LNCaP clone FGC (cell line): Measurements from ENCODE around the gene CTTN.

Experiments
- DNase-seq: peaks from one replicate; pipeline ENCODE4 v3.0.0-alpha.2; 2011; ENCODE audit warnings: low read depth
- H3K4me3 ChIP-seq: 2 replicates; pipeline ENCODE4 v1.5.1; 2011; ENCODE audit warnings: mild to moderate bottlenecking, low read depth, low read length, control low read depth
- CTCF ChIP-seq: IDR thresholded peaks from 2 replicates; pipeline ENCODE4 v1.5.1; 2012; ENCODE audit warnings: mild to moderate bottlenecking; ENCODE audit not compliant: control insufficient read depth, insufficient read depth; ENCODE audit errors: extremely low read depth

Gene CTTN

DNA sequence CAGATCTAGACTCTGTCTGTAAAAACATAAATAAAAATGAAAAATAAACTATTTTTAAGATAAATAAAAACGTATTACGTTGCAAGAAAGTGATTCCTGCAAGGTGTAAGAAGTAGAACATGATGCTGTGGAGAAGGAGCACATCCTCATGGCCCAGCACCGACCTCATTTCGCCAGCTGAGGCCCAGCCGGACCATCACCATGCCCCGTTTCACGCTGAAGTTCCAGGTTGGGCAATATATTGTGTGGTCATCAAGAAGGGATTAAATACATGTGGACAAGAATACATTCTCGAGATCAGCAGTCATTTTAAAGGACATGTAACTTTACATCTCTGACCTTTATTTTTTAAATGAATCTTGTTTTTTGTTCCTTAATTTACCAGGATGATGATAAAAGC is 20.7 kb upstream of the CTTN start:
- no peak for TF ChIP-seq CTCF
- DNase-seq, result no peak
- H3K4me3 ChIP-seq, result no peak overlapping the region

DNA sequence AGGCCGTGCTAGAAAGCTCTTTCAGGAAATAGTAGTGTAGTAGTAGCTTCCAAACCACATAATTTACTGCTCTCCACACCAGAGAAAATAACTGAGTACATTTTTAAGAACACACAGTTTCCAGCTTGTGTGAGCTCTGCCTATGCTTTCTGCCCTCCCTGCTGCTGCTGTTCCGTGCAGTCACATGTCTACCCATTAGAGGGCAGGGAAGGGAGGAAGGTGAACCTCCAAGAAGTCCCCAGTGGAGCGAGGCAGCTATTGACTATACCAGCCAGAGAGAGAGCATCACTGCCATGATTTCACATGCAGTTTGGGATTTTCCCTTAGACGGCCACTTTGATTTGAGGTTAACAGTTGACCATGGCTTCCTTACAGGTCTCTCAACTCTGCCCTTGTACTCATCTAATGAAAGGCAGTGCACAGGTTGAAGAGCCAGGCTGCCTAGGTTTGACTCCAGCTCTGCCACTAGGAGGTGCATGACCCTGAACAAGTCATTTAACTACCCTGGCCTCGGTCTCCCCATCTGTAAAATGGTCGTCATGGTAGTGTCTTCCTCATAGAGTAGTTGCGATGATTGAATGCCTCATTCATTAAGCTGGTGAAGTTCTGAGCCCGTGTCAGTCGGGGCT is 19.7 kb upstream of the CTTN start:
- no peak for DNase-seq
- H3K4me3 ChIP-seq, result no peak overlapping the region
- peak; percentile 23; the same call in 1 of the 2 replicates for TF ChIP-seq CTCF

- DNase-seq, result no peak
- TF ChIP-seq CTCF, result no peak
Measured at GRCh38 chr11:70381350-70381749, 17.0 kb upstream of the CTTN start.

DNA sequence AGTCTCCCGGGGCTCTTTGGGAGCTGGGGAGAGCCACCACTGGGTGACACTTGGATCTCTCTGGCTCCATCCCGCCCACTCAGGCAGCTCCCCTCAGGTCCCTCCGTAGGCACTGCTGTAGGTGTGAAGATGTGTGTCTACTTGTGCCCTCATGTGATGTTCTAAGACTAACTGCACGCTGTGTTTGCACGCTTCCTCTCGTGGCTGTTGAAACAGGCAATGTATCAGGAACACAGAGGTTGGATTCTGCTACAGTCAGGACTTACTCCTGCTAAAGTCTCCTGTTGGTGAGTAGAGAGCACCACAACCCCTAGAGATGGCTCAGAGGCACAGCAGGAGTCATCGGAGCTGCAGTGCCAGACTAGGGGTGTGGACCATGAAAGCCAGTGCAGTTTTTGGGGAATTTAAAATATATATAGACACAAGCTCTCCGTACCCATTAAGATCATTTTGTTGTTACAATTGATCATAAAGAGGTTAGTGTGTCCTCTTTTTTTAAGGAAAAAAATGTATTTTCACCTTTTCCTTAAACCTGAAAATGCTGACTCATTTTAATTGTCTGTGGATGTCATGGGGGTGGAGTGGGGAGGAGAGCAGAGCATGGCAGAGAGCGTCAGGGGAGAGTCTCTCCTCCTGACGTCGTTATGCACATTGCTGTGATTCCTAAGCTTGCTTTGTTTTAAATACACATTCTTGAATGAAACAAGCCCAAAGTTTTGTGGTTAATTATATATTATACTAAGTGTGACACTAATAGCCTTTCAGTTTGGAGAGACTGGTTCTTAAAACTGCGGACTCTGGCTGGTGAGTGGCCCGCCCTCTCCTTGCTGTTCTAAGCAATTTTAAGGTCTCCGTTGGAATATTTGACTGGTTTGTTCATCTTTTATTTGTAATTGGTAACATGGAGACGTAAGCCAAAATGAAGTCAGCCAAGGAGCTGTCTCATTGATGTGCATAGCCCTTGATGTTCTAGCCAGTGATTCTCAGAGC is 16.2 kb upstream of the CTTN start:
- H3K4me3 ChIP-seq, result no peak overlapping the region
- no peak for TF ChIP-seq CTCF
- no peak for DNase-seq

More at GRCh38 chr11:70381350-70381749, 17.0 kb upstream of the CTTN start:
- H3K4me3 ChIP-seq, result no peak overlapping the region

GRCh38 chr11:70383664-70384565 is 14.4 kb upstream of the CTTN start:
- no peak for TF ChIP-seq CTCF
- no peak overlapping the region for H3K4me3 ChIP-seq
- DNase-seq, result no peak

DNA sequence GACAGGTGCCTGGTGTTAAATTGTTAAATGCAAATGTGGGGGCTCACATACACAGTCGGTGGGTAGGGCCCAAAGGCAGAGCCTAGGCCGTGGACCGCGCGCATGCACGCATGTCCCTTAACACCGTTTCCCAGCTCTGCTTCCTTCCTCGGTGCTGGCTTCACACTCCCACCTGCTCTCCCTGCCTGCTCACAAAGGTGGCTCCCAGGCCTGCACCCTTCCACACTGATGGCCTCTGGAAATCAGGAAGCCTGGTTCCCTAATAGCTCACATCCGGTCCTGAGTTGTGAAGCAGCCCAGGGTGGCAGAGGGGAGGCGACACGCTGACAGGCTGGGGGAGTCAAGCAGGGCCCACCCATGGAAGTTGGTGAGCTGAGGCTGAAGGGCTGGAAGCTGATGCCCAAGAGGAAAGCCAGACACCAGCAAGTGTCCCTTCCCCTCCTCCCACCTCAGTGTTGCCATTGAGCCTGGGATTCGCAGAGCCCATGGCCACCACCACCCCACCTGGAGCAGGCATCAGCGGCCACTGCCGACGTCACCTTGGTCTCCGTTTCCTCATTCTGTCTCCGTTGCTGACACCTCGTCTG is 13.7 kb upstream of the CTTN start:
- no peak overlapping the region for H3K4me3 ChIP-seq
- DNase-seq, result no peak
- no peak for TF ChIP-seq CTCF
